PC-3 (cell line): ENCODE data around the gene KDM4C.

Experiments
- CTCF ChIP-seq: fragments of 300-600 bp; sonication (generic); conservative IDR thresholded peaks from 2 replicates; pipeline ENCODE4 v1.5.1; 2017; ENCODE audit warnings: antibody characterized with exemption, low read depth, mild to moderate bottlenecking, low read length
- EZH2 ChIP-seq: fragments of 300-600 bp; sonication (generic); IDR thresholded peaks from one replicate; pipeline ENCODE4 v1.6.1; 2017; ENCODE audit warnings: antibody characterized with exemption, mild to moderate bottlenecking, low read length; ENCODE audit not compliant: unreplicated experiment
- EZH2phosphoT487 ChIP-seq: fragments of 300-600 bp; sonication (generic); IDR thresholded peaks from 2 replicates; pipeline ENCODE4 v1.6.1; 2018; ENCODE audit warnings: mild to moderate bottlenecking, antibody characterized with exemption, low read length, borderline replicate concordance

GRCh38 chr9:7085357-7085756 is 327.6 kb downstream of the KDM4C start:
- TF ChIP-seq CTCF (no peak), EZH2 (no peak), EZH2phosphoT487 (no peak)
